Keratinocyte (primary cell): Measurements from ENCODE around the gene BCORL1.

ENCODE experiments used
- EZH2 ChIP-seq: IDR thresholded peaks from one replicate; pipeline ENCODE4 v1.6.1; 2012; ENCODE audit warnings: inconsistent platforms, mild to moderate bottlenecking, low read length, moderate library complexity
- TF ChIP-seq, protein P1 (sequence below), 3 experiments: IDR thresholded peaks in 1 of 3; conservative IDR thresholded peaks in 1 of 3; optimal IDR thresholded peaks in 1 of 3; 2 replicates in 2 of 3; 3 replicates in 1 of 3; pipeline versions ENCODE3 to v1.5.1; 2011; ENCODE audit warnings: low read length in 3 of 3, mild to moderate bottlenecking in 3 of 3, moderate library complexity in 2 of 3, control low read depth in 1 of 3, inconsistent platforms in 1 of 3; ENCODE audit not compliant: insufficient read depth in 2 of 3; ENCODE audit errors: extremely low read depth in 1 of 3

DNA sequence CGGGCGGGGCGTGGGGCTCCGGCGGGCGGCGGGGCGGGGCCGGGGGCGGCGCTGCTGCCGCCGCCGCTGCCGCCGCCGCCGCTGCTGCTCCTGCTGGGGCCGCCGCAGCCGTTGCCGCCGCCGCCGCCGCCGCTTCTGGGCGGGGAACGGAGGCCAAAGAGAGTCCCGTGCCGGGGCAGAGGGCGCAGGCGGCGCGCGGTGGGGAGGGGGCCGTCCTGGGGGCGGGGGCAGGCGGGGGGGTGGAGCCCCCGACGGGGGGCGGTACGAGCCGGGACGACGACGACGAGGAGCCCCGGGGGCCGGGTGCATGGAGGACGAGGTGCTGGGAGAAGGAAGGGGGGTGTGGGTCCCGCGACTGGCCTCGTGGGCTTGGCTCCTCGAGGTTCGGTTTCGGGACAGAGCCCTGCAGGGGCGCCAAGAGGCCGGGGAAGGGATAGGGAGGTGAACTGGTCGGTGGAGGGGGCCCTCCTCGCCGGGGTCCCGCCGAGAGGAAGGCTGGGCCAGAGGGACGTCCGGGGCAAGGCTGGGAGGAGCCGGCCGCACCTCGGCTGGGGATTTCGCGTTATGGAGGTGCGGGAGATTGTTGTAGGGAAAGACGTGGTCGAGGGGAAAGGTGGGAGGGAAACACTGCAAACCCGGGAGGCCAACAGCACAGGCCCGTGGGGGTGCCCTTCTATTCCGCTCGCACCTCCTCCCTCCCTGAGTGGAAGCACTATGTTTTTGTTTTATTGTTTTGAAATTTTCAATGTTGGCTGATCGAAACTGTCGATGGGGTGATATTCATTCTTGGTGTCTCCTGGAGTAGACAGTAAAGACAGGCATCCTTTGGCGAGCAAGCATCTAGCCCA lies 1.9 kb downstream of the BCORL1 start:
- TF ChIP-seq, protein P1, sequence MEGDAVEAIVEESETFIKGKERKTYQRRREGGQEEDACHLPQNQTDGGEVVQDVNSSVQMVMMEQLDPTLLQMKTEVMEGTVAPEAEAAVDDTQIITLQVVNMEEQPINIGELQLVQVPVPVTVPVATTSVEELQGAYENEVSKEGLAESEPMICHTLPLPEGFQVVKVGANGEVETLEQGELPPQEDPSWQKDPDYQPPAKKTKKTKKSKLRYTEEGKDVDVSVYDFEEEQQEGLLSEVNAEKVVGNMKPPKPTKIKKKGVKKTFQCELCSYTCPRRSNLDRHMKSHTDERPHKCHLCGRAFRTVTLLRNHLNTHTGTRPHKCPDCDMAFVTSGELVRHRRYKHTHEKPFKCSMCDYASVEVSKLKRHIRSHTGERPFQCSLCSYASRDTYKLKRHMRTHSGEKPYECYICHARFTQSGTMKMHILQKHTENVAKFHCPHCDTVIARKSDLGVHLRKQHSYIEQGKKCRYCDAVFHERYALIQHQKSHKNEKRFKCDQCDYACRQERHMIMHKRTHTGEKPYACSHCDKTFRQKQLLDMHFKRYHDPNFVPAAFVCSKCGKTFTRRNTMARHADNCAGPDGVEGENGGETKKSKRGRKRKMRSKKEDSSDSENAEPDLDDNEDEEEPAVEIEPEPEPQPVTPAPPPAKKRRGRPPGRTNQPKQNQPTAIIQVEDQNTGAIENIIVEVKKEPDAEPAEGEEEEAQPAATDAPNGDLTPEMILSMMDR (optimal IDR thresholded peaks at IDR 0.05 in 1 of 3, IDR thresholded peaks at IDR 0.05 in 1 of 3, conservative IDR thresholded peaks at IDR 0.05 in 1 of 3; ENCODE audit: extremely low read depth in 1 of 3, insufficient read depth in 2 of 3, low read length in 3 of 3): no peak
- no peak for TF ChIP-seq EZH2
